H1 (cell line): ENCODE measurements around the gene SEC16A. TPM values are rescaled to one million over a fixed set of nuclear protein-coding genes. Genes with fewer than 3 reads are reported as not detected.

ENCODE experiments used
- CTCF ChIA-PET: fragments of 300-600 bp; sonication (Branson Sonifier 250); formaldehyde crosslinking; loops from one replicate; lab custom pipeline; 2021; ENCODE audit not compliant: partially characterized antibody; lab: Charles Lee
- POLR2A ChIA-PET: fragments of 300-600 bp; sonication (Branson Sonifier 250); formaldehyde crosslinking; loops from one replicate; lab custom pipeline; 2021; ENCODE audit warnings: inconsistent platforms; ENCODE audit not compliant: partially characterized antibody; lab: Charles Lee
- DNase-seq, 2 experiments: peaks; one replicate each; pipeline versions ENCODE4 v3.0.0 to v3.0.0-alpha.2; 2010 to 2022; ENCODE audit warnings: low spot score in 2 of 2, low read depth in 1 of 2, mixed read lengths in 1 of 2
- FAIRE-seq: peaks from 2 replicates; lab custom pipeline; 2011; peaks lifted over from hg19 to GRCh38; lab: Jason Lieb, UNC
- H2AFZ ChIP-seq: 2 replicates; pipeline ENCODE4 v1.8.1; 2012; ENCODE audit warnings: low read length, inconsistent platforms
- H2AK5ac ChIP-seq: 2 replicates; pipeline ENCODE4 v1.6.1; 2013; ENCODE audit warnings: low read depth, low read length
- H2BK120ac ChIP-seq: replicated peaks from 2 replicates; pipeline ENCODE3; 2013; ENCODE audit warnings: low read depth, low read length, inconsistent platforms
- H2BK12ac ChIP-seq: 2 replicates; pipeline ENCODE4 v1.6.1; 2013; ENCODE audit warnings: low read depth, low read length
- H2BK15ac ChIP-seq: 2 replicates; pipeline ENCODE4 v1.6.1; 2013; ENCODE audit warnings: low read length
- H2BK20ac ChIP-seq: 2 replicates; pipeline ENCODE4 v1.6.1; 2013; ENCODE audit warnings: low read length
- H2BK5ac ChIP-seq: 2 replicates; pipeline ENCODE4 v1.6.1; 2013; ENCODE audit warnings: low read depth, low read length
- H3K14ac ChIP-seq: 2 replicates; pipeline ENCODE4 v1.6.1; 2013; ENCODE audit warnings: inconsistent platforms; ENCODE audit not compliant: insufficient read length
- H3K18ac ChIP-seq: 2 replicates; pipeline ENCODE4 v1.6.1; 2013; ENCODE audit warnings: low read length; ENCODE audit errors: extremely low read depth
- H3K23ac ChIP-seq: 2 replicates; pipeline ENCODE4 v1.6.1; 2013; ENCODE audit warnings: inconsistent platforms; ENCODE audit not compliant: insufficient read length
- H3K23me2 ChIP-seq: 2 replicates; pipeline ENCODE4 v1.6.1; 2013; ENCODE audit warnings: low read depth, low read length
- H3K27ac ChIP-seq: 2 replicates; pipeline ENCODE4 v1.6.1; 2011; ENCODE audit warnings: low read depth, low read length, inconsistent platforms
- H3K27me3 ChIP-seq, 4 experiments: replicated peaks in 1 of 4; 1 replicate in 1 of 4; 2 replicates in 3 of 4; pipeline versions ENCODE4 v1.6.1 to v1.8.1; 2011 to 2013; ENCODE audit warnings: low read length in 3 of 4, mild to moderate bottlenecking in 3 of 4, inconsistent platforms in 2 of 4, mixed read lengths in 2 of 4, moderate library complexity in 1 of 4; ENCODE audit not compliant: control insufficient read depth in 3 of 4, insufficient read depth in 3 of 4; ENCODE audit errors: extremely low read depth in 1 of 4
- H3K36me3 ChIP-seq, 4 experiments: 2 replicates each; pipeline versions ENCODE4 v1.6.1 to v1.8.1; 2011 to 2013; ENCODE audit warnings: mild to moderate bottlenecking in 4 of 4, low read length in 3 of 4, moderate library complexity in 2 of 4, control low read depth in 1 of 4, inconsistent platforms in 1 of 4; ENCODE audit not compliant: insufficient read depth in 4 of 4, control insufficient read depth in 2 of 4
- H3K4ac ChIP-seq: replicated peaks from 2 replicates; pipeline ENCODE3; 2013; ENCODE audit warnings: low read length, low read depth, mixed read lengths, inconsistent platforms; ENCODE audit not compliant: insufficient read length
- H3K4me1 ChIP-seq, 4 experiments: replicated peaks in 1 of 4; 1 replicate in 1 of 4; 2 replicates in 3 of 4; pipeline versions ENCODE4 v1.6.1 to v1.8.1; 2011 to 2013; ENCODE audit warnings: low read length in 3 of 4, inconsistent platforms in 2 of 4, mixed read lengths in 1 of 4; ENCODE audit not compliant: insufficient read depth in 4 of 4, control insufficient read depth in 3 of 4
- H3K4me2 ChIP-seq, 2 experiments: 2 replicates each; pipeline versions ENCODE4 v1.6.1 to v1.8.1; 2011 to 2013; ENCODE audit warnings: low read depth in 2 of 2, low read length in 2 of 2, control low read depth in 1 of 2, inconsistent platforms in 1 of 2, mild to moderate bottlenecking in 1 of 2; ENCODE audit not compliant: insufficient read depth in 1 of 2
- H3K4me3 ChIP-seq, 4 experiments: fragments of 200-600, 300-600 bp in 1 of 4; sonication (generic), shearing (Covaris generic), sonication (Bioruptor Twin) in 1 of 4; 2 replicates each; pipeline versions ENCODE4 v1.5.1 to v1.8.1; 2011 to 2016; ENCODE audit warnings: low read length in 4 of 4, low read depth in 3 of 4, control low read depth in 2 of 4, inconsistent platforms in 2 of 4, mild to moderate bottlenecking in 2 of 4, mixed read lengths in 1 of 4, moderate library complexity in 1 of 4; ENCODE audit not compliant: insufficient read depth in 2 of 4; ENCODE audit errors: extremely low read depth in 1 of 4
- H3K56ac ChIP-seq: replicated peaks from 2 replicates; pipeline ENCODE3; 2013; ENCODE audit warnings: low read depth, mild to moderate bottlenecking, mixed read lengths, low read length, inconsistent platforms; ENCODE audit not compliant: insufficient read length
- H3K79me1 ChIP-seq: 2 replicates; pipeline ENCODE4 v1.6.1; 2013; ENCODE audit warnings: low read depth, low read length, control low read depth
- H3K79me2 ChIP-seq, 2 experiments: 2 replicates each; pipeline versions ENCODE4 v1.6.1 to v1.8.1; 2012 to 2013; ENCODE audit warnings: low read length in 2 of 2, mild to moderate bottlenecking in 2 of 2, inconsistent platforms in 1 of 2; ENCODE audit not compliant: insufficient read depth in 2 of 2, control insufficient read depth in 1 of 2
- H3K9ac ChIP-seq, 4 experiments: replicated peaks in 1 of 4; 1 replicate in 1 of 4; 2 replicates in 3 of 4; pipeline versions ENCODE4 v1.6.1 to v1.8.1; 2011 to 2013; ENCODE audit warnings: low read depth in 3 of 4, low read length in 3 of 4, control low read depth in 2 of 4, mild to moderate bottlenecking in 2 of 4, moderate library complexity in 2 of 4, inconsistent platforms in 1 of 4; ENCODE audit errors: extremely low read depth in 1 of 4
- H3K9me3 ChIP-seq, 2 experiments: 2 replicates each; pipeline versions ENCODE4 v1.6.1 to v1.8.1; 2012 to 2013; ENCODE audit warnings: mild to moderate bottlenecking in 2 of 2, moderate library complexity in 2 of 2, control low read depth in 1 of 2, inconsistent platforms in 1 of 2, low read depth in 1 of 2, low read length in 1 of 2, mixed read lengths in 1 of 2; ENCODE audit not compliant: insufficient read depth in 2 of 2
- H4K20me1 ChIP-seq, 2 experiments: replicated peaks in 1 of 2; 2 replicates each; pipeline versions ENCODE3 to v1.8.1; 2011 to 2013; ENCODE audit warnings: inconsistent platforms in 2 of 2, low read length in 2 of 2, mild to moderate bottlenecking in 1 of 2; ENCODE audit not compliant: insufficient read depth in 2 of 2, control insufficient read depth in 1 of 2
- H4K5ac ChIP-seq: 2 replicates; pipeline ENCODE4 v1.6.1; 2013; ENCODE audit warnings: low read length, low read depth, mixed read lengths, inconsistent platforms; ENCODE audit not compliant: insufficient read length
- H4K8ac ChIP-seq: 2 replicates; pipeline ENCODE4 v1.8.0; 2013; ENCODE audit warnings: mild to moderate bottlenecking, moderate library complexity, low read length, inconsistent platforms; ENCODE audit not compliant: insufficient read depth; ENCODE audit errors: extremely low read depth
- H4K91ac ChIP-seq: replicated peaks from 2 replicates; pipeline ENCODE3; 2013; ENCODE audit warnings: low read length, mixed read lengths, inconsistent platforms; ENCODE audit not compliant: insufficient read length
- WGBS, 2 experiments: shearing (Covaris generic) in 1 of 2; methylation state at CpG; one replicate each; pipeline versions ENCODE4 v1.1.6 to v1.1.7; 2013 to 2015; ENCODE audit warnings: low lambda C conversion rate in 2 of 2, mixed read lengths in 2 of 2, inconsistent platforms in 1 of 2, low coverage in 1 of 2, missing lambda C conversion rate in 1 of 2; ENCODE audit not compliant: insufficient replicate concordance in 2 of 2, insufficient coverage in 1 of 2, insufficient read length in 1 of 2; ENCODE audit errors: extremely low coverage in 1 of 2, missing lambda C conversion rate in 1 of 2; 5-methylcytosine and 5-hydroxymethylcytosine counted together
- polyA plus RNA-seq, 7 experiments: library from polyadenylated mRNA; depleted of rRNA in 3 of 7; stranded (reverse) in 5 of 7; unstranded in 2 of 7; fragments of >200 nt in 5 of 7; fragments of 200-250 nt in 2 of 7; gene quantifications; 1 replicate in 5 of 7; 2 replicates in 1 of 7; 4 replicates in 1 of 7; pipeline versions ENCODE4 v1.2.1 to v1.2.3, GENCODE V29; 2011 to 2013; ENCODE audit warnings: missing spikeins in 2 of 7, mixed read lengths in 2 of 7
- total RNA-seq: library from RNA; stranded (reverse); fragmentation: NEBNext Ultra II Directional; extraction: Animal tissue kit (Norgen Biotek cat#: 25700); gene quantifications from 2 replicates; pipeline ENCODE4 v1.2.1, GENCODE V29; 2021

The SEC16A gene
- total and polyA plus RNA-seq, 2 of the 8 experiments (the other 6 are each of a cell fraction or from before 2014, with no cell fraction given): 21.6 to 49.0 TPM

DNA sequence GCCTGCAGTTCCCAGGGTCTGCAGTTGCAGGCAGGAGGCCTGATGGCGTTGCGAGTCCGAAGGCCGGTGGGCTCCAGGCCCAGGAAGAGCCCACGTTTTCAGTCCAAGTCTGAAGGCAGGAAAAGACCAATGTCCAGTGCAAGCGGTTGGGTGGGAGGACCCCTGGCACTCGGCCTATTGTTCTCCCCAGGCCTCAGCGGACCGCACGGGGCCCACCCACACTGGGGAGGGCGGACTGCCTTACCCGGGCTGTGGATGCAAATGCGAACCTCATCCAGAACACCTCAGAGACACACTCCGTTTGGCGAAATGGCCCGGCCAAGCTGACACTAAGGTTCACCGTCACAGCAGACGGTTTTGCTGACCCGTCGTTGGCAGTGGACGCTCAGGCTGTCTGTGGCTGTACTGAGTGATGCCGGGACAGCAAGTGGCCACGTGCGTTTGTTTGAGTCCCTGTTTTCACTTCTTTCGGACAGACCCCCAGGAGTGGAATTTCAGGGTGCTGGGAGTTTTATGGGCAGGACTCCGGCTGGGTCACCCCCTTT is 10.2 kb upstream of the SEC16A start:
- no peak overlapping the region; a peak in 1 of 7 replicates for H3K9ac ChIP-seq
- no peak overlapping the region for H2BK5ac ChIP-seq
- H3K23ac ChIP-seq: no peak overlapping the region
- peaks cover 2 to 21% (median 12%) of the 10 kb centered on the region in 4 experiments; a peak in 5 of 8 replicates for H3K36me3 ChIP-seq
- no peak for FAIRE-seq
- H3K79me2 ChIP-seq: no peaks in the 10 kb centered on the region
- no peak overlapping the region for H2BK15ac ChIP-seq
- H4K5ac ChIP-seq: no peak overlapping the region
- ChIA-PET CTCF (interaction anchor here (1.1 to 1.4 kb wide), 2 partner anchors 10 to 137 kb away, joined by 4 to 5 read pairs; no protein-coding TSS in a partner anchor), POLR2A (interaction anchor here (1.1 to 1.4 kb wide), 3 partner anchors 8 to 15 kb away, joined by 3 to 6 read pairs (median 5); no protein-coding TSS in a partner anchor)
- no peak overlapping the region for H2BK12ac ChIP-seq
- H4K91ac ChIP-seq: no peak overlapping the region
- H3K27ac ChIP-seq: no peak overlapping the region
- peak overlapping the region; percentile 28; the same call in 1 of the 2 replicates for H4K8ac ChIP-seq
- no peak overlapping the region for H2BK120ac ChIP-seq
- H3K14ac ChIP-seq: no peak overlapping the region
- no peaks in the 10 kb centered on the region for H3K79me1 ChIP-seq
- H3K56ac ChIP-seq: no peak overlapping the region
- no peaks in the 10 kb centered on the region for H3K9me3 ChIP-seq
- no peak overlapping the region for H2AK5ac ChIP-seq
- DNase-seq: no peak
- H2BK20ac ChIP-seq: no peak overlapping the region
- no peak overlapping the region for H3K4me2 ChIP-seq
- no peak overlapping the region for H3K4ac ChIP-seq
- no peak overlapping the region for H3K4me3 ChIP-seq
- H3K27me3 ChIP-seq: no peaks in the 10 kb centered on the region
- no peak overlapping the region for H2AFZ ChIP-seq
- H4K20me1 ChIP-seq: peaks cover 0 to 10% of the 10 kb centered on the region in 2 experiments
- no peak overlapping the region for H3K18ac ChIP-seq
- no peaks in the 10 kb centered on the region; a peak in 1 of 7 replicates for H3K4me1 ChIP-seq
- no peaks in the 10 kb centered on the region for H3K23me2 ChIP-seq
- 90% methylated on average over 26 of the region's 26 CpGs; no CpG with 5 or more reads in 1 of the 2 experiments for WGBS, 2 experiments
